Epithelial cell of alveolus of lung (primary cell): ENCODE data around the gene CEP63. TPM values are rescaled to one million over a fixed set of nuclear protein-coding genes. Genes with fewer than 3 reads are reported as not detected.

ENCODE experiments used
- total RNA-seq: library from RNA; depleted of rRNA; stranded (reverse); fragments of >200 nt; gene quantifications from 2 replicates; pipeline ENCODE4 v1.2.1, GENCODE V29; 2015

The CEP63 gene
- 6.3 and 25.9 TPM in 2 replicates for total RNA-seq

DNA sequence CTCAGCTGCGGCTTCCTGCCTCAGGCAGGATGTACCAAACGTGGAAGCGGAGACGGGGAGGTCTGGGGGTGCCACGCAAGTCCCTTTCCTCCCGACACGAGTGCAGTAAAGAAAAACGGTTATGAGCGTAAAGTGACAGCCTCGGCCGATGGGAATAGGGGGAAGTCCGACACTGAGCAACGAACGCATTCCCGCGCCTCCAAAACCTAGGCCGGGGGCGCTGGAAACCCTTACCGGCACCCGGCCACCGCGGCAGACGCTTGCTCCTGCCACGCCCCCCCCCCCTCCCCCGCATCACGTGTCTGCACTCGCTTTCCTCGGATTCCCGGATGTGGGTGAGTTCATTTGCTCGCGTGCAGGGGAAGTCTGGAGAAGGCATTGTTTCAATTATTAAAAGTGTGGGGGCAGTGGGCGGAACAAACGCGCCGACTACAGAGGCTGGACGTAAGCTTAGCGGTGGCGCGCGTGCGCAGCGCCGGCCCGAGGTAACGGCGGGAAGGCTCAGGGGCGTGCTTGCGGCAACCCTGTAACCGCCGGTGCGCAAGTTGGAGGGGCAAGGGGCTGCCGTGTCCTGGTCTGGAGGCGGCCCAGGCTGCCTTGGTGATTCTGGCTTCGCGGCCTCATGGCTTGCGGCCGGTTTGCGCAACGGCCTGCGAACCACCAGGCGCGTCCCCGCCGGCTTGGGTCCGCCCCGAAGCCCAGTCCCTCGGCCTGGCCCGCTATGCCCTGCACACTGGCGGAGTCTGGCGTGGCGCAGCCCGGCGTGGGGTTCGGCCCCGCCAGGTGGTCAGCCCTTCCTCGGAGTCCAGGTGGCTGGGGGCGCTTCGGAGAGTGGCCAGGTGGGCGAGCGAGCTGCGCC lies at the start of gene CEP63, which contains the start of gene ANAPC13:
Gene CEP63, plus strand, starts transcription at position 340 of the 859 bp plus-strand sequence. CDS start 9,264 bp downstream, outside the sequence.
Gene ANAPC13, minus strand, starts transcription at position 268 of the 859 bp plus-strand sequence. CDS start 3,081 bp downstream, outside the sequence.

Other genes with a start within 250 kb of the CEP63 start
- gene RYK, start 235.2 kb upstream of the CEP63 start, total RNA-seq: 45.4 and 60.2 TPM in 2 replicates
- 49.0 and 80.5 TPM in 2 replicates for gene AMOTL2, start 111.6 kb upstream of the CEP63 start, total RNA-seq
- gene ANAPC13, start 72 bp upstream of the CEP63 start, total RNA-seq: 54.6 and 62.2 TPM in 2 replicates
- gene KY, start 165.0 kb downstream of the CEP63 start, total RNA-seq: 0.13 and 0.16 TPM in 2 replicates